ENCODE data around the gene PXYLP1. TPM values are rescaled to one million over a fixed set of nuclear protein-coding genes. Genes with fewer than 3 reads are reported as not detected.
A peak's percentile ranks its signal among the peaks of the same experiment; 100 is the strongest.

Gene PXYLP1
- total RNA-seq, 4 donors from 2014 or later: 9.9 to 11.7 (median 10.0) TPM

GRCh38 chr3:141328286-141329166, 96.9 kb downstream of the PXYLP1 start:
- H3K4me3 ChIP-seq: no peak overlapping the region

GRCh38 chr3:141330235-141330634, 98.6 kb downstream of the PXYLP1 start:
- Histone ChIP-seq H3K4me3 (no peak overlapping the region), H3K27ac (no peak overlapping the region), H3K27me3 (no peaks in the 10 kb centered on the region), H3K4me1 (peaks cover 0 to 4% (median 0%) of the 10 kb centered on the region in 4 donors), H3K9me3 (no peaks in the 10 kb centered on the region), H3K36me3 (no peaks in the 10 kb centered on the region)
- no peak for TF ChIP-seq CTCF (IDR thresholded peaks at IDR 0.05)
- no peak for TF ChIP-seq EP300 (IDR thresholded peaks at IDR 0.05)
- TF ChIP-seq POLR2A (IDR thresholded peaks at IDR 0.05): no peak
- DNase-seq (ENCODE audit: low spot score in 2 of 2): no peak
- 68 to 72% methylated on average over 3 of the region's 3 CpGs for WGBS, 2 donors

More at GRCh38 chr3:141328286-141329166, 96.9 kb downstream of the PXYLP1 start:
- Histone ChIP-seq H3K4me1 (peaks cover 0 to 4% (median 0%) of the 10 kb centered on the region in 4 donors), H3K36me3 (no peaks in the 10 kb centered on the region), H3K27me3 (no peaks in the 10 kb centered on the region), H3K9me3 (no peaks in the 10 kb centered on the region), H3K27ac (no peak overlapping the region)
- no peak for DNase-seq (ENCODE audit: low spot score in 2 of 2)
- WGBS, 2 donors: 83 to 84% methylated on average over 7 of the region's 7 CpGs
- no peak for TF ChIP-seq CTCF (IDR thresholded peaks at IDR 0.05)
- TF ChIP-seq EP300 (IDR thresholded peaks at IDR 0.05): no peak
- no peak for TF ChIP-seq POLR2A (IDR thresholded peaks at IDR 0.05)

GRCh38 chr3:141330718-141331376, 99.2 kb downstream of the PXYLP1 start:
- Histone ChIP-seq H3K4me1 (peaks cover 0 to 4% (median 0%) of the 10 kb centered on the region in 4 donors), H3K36me3 (no peaks in the 10 kb centered on the region), H3K27me3 (no peaks in the 10 kb centered on the region), H3K27ac (no peak overlapping the region), H3K9me3 (no peaks in the 10 kb centered on the region), H3K4me3 (no peak overlapping the region)
- DNase-seq (ENCODE audit: low spot score in 2 of 2): no peak
- no peak for TF ChIP-seq POLR2A (IDR thresholded peaks at IDR 0.05)
- WGBS, 2 donors: 87 to 89% methylated on average over 3 of the region's 3 CpGs

GRCh38 chr3:141331377-141332318, 100.0 kb downstream of the PXYLP1 start:
- H3K4me3 ChIP-seq: no peak overlapping the region
- peak overlapping the region in 2 of 4 donors; percentile 18 to 80 for H3K27ac ChIP-seq
- H3K27me3 ChIP-seq: no peaks in the 10 kb centered on the region
- TF ChIP-seq POLR2A (IDR thresholded peaks at IDR 0.05) (no peak), CTCF (IDR thresholded peaks at IDR 0.05) (no peak), EP300 (IDR thresholded peaks at IDR 0.05) (peak in 1 of 2 donors; percentile 66)
- no peaks in the 10 kb centered on the region for H3K9me3 ChIP-seq
- peaks cover 0 to 4% (median 0%) of the 10 kb centered on the region in 4 donors for H3K4me1 ChIP-seq
- peak in 1 of 2 donors; percentile 39 for DNase-seq (ENCODE audit: low spot score in 2 of 2)
- no peaks in the 10 kb centered on the region for H3K36me3 ChIP-seq
- 41 to 42% methylated on average over 9 of the region's 9 CpGs for WGBS, 2 donors

- Histone ChIP-seq H3K27me3 (no peaks in the 10 kb centered on the region), H3K27ac (peak overlapping the region in 2 of 4 donors; percentile 18 to 60), H3K4me3 (no peak overlapping the region), H3K4me1 (peaks cover 0 to 4% (median 0%) of the 10 kb centered on the region in 4 donors), H3K36me3 (no peaks in the 10 kb centered on the region), H3K9me3 (no peaks in the 10 kb centered on the region)
- no peak for TF ChIP-seq CTCF (IDR thresholded peaks at IDR 0.05)
- no peak for TF ChIP-seq POLR2A (IDR thresholded peaks at IDR 0.05)
- TF ChIP-seq EP300 (IDR thresholded peaks at IDR 0.05): no peak
- WGBS, 2 donors: 90 to 92% methylated on average over 5 of the region's 5 CpGs
- DNase-seq (ENCODE audit: low spot score in 2 of 2): no peak
Observed at GRCh38 chr3:141332416-141332815, 100.8 kb downstream of the PXYLP1 start.

All from tibial nerve (tissue), 4 donors.